IMR-90 (cell line): ENCODE measurements around the gene C11orf58. TPM values are rescaled to one million over a fixed set of nuclear protein-coding genes. Genes with fewer than 3 reads are reported as not detected.

Source experiments
- ATAC-seq: fragments of 200-7000 bp; cut with Tn5 transposase; 2 replicates; pipeline ENCODE4 v1.9.1; 2020; ENCODE audit warnings: low read depth, mild to moderate bottlenecking, moderate library complexity
- BruUV-seq: library from RNA; stranded (reverse); fragments of 400-500 nt; replicated peaks from 2 replicates; lab custom pipeline; 2021; lab: Mats Ljungman, UMichigan
- CTCF ChIA-PET: fragments of 300-600 bp; formaldehyde crosslinking; extraction: SDS; loops from one replicate; lab custom pipeline; 2021; ENCODE audit warnings: antibody characterized with exemption; lab: Yijun Ruan, JAX
- POLR2A ChIA-PET: fragments of 300-600 bp; sonication (Branson Sonifier 250); formaldehyde crosslinking; loops from one replicate; lab custom pipeline; 2022; ENCODE audit warnings: antibody characterized with exemption; ENCODE audit not compliant: unreplicated experiment; lab: Charles Lee
- DNase-seq: peaks from one replicate; pipeline ENCODE4 v3.0.0; 2013
- H2AFZ ChIP-seq: replicated peaks from 2 replicates; pipeline ENCODE3; 2013; ENCODE audit warnings: low read length, mild to moderate bottlenecking; ENCODE audit not compliant: poor library complexity
- H2AK5ac ChIP-seq: 2 replicates; pipeline ENCODE4 v1.6.1; 2013; ENCODE audit warnings: low read depth, low read length, inconsistent platforms
- H2AK9ac ChIP-seq: replicated peaks from 2 replicates; pipeline ENCODE3; 2013; ENCODE audit warnings: mild to moderate bottlenecking, low read depth, low read length, moderate library complexity; ENCODE audit not compliant: poor library complexity
- H2BK120ac ChIP-seq: 2 replicates; pipeline ENCODE4 v1.6.1; 2013; ENCODE audit warnings: low read depth, low read length, inconsistent platforms
- H2BK15ac ChIP-seq: 3 replicates; pipeline ENCODE4 v1.6.1; 2013; ENCODE audit warnings: low read depth, low read length, inconsistent platforms
- H2BK20ac ChIP-seq: 2 replicates; pipeline ENCODE4 v1.6.1; 2013; ENCODE audit warnings: low read depth, mild to moderate bottlenecking, inconsistent platforms, low read length, moderate library complexity
- H2BK5ac ChIP-seq: 2 replicates; pipeline ENCODE4 v1.6.1; 2013; ENCODE audit warnings: mild to moderate bottlenecking, low read depth, low read length, inconsistent platforms; ENCODE audit not compliant: poor library complexity, severe bottlenecking
- H3K14ac ChIP-seq: replicated peaks from 2 replicates; pipeline ENCODE4 v1.6.1; 2013; ENCODE audit warnings: low read depth, low read length, inconsistent platforms
- H3K18ac ChIP-seq: 2 replicates; pipeline ENCODE4 v1.6.1; 2013; ENCODE audit warnings: low read depth, low read length, control low read depth
- H3K23ac ChIP-seq: 2 replicates; pipeline ENCODE4 v1.6.1; 2013; ENCODE audit warnings: low read depth, low read length, inconsistent platforms
- H3K27ac ChIP-seq: 2 replicates; pipeline ENCODE4 v1.5.1; 2013; ENCODE audit warnings: mild to moderate bottlenecking, control low read depth, low read length; ENCODE audit not compliant: insufficient read depth
- H3K27me3 ChIP-seq: 2 replicates; pipeline ENCODE4 v1.6.1; 2013; ENCODE audit warnings: low read length; ENCODE audit not compliant: control insufficient read depth, insufficient read depth
- H3K36me3 ChIP-seq: 2 replicates; pipeline ENCODE4 v1.6.1; 2013; ENCODE audit warnings: low read length, mixed read lengths; ENCODE audit not compliant: control insufficient read depth, insufficient read depth
- H3K4ac ChIP-seq: 2 replicates; pipeline ENCODE4 v1.6.1; 2013; ENCODE audit warnings: low read depth, low read length, inconsistent platforms
- H3K4me1 ChIP-seq: 2 replicates; pipeline ENCODE4 v1.6.1; 2013; ENCODE audit warnings: low read length, mixed read lengths; ENCODE audit not compliant: control insufficient read depth, insufficient read depth
- H3K4me2 ChIP-seq: 2 replicates; pipeline ENCODE4 v1.6.1; 2013; ENCODE audit warnings: low read depth, mild to moderate bottlenecking, control low read depth, low read length, moderate library complexity
- H3K4me3 ChIP-seq: 2 replicates; pipeline ENCODE4 v1.5.1; 2013; ENCODE audit warnings: low read depth, mild to moderate bottlenecking, control low read depth, low read length, moderate library complexity; ENCODE audit not compliant: insufficient read depth
- H3K56ac ChIP-seq: 2 replicates; pipeline ENCODE4 v1.6.1; 2013; ENCODE audit warnings: low read length, inconsistent platforms; ENCODE audit not compliant: insufficient read depth; ENCODE audit errors: extremely low read depth
- H3K79me1 ChIP-seq, 2 experiments: 2 replicates each; pipeline ENCODE4 v1.6.1; 2013; ENCODE audit warnings: low read length in 2 of 2, inconsistent platforms in 1 of 2, low read depth in 1 of 2
- H3K9ac ChIP-seq: 2 replicates; pipeline ENCODE4 v1.6.1; 2013; ENCODE audit warnings: low read depth, low read length, control low read depth
- H3K9me1 ChIP-seq: 2 replicates; pipeline ENCODE4 v1.6.1; 2013; ENCODE audit warnings: low read length, inconsistent platforms; ENCODE audit not compliant: insufficient read depth
- H3K9me3 ChIP-seq: 2 replicates; pipeline ENCODE4 v1.6.1; 2013; ENCODE audit warnings: low read length; ENCODE audit not compliant: control insufficient read depth, insufficient read depth
- H4K20me1 ChIP-seq: 2 replicates; pipeline ENCODE4 v1.6.1; 2013; ENCODE audit warnings: low read length, inconsistent platforms; ENCODE audit not compliant: insufficient read depth
- H4K5ac ChIP-seq: 2 replicates; pipeline ENCODE4 v1.6.1; 2013; ENCODE audit warnings: mild to moderate bottlenecking, low read depth, low read length, control low read depth
- H4K8ac ChIP-seq, 2 experiments: 2 replicates each; pipeline ENCODE4 v1.6.1; 2013; ENCODE audit warnings: low read depth in 2 of 2, low read length in 2 of 2, control low read depth in 1 of 2, inconsistent platforms in 1 of 2
- H4K91ac ChIP-seq: 2 replicates; pipeline ENCODE4 v1.6.1; 2013; ENCODE audit warnings: low read depth, low read length, inconsistent platforms; ENCODE audit not compliant: insufficient read depth
- BHLHE40 ChIP-seq: fragments of 150-350 bp; IDR thresholded peaks from 2 replicates; pipeline ENCODE4 v1.6.1; 2016; ENCODE audit warnings: mild to moderate bottlenecking, low read depth, low read length
- CEBPB ChIP-seq: IDR thresholded peaks from 2 replicates; pipeline ENCODE4 v1.6.1; 2012; ENCODE audit warnings: low read depth, low read length, improper control_type of control experiment
- CHD1 ChIP-seq: IDR thresholded peaks from 2 replicates; pipeline ENCODE4 v1.6.1; 2012; ENCODE audit warnings: low read depth, low read length, improper control_type of control experiment
- FOS ChIP-seq: fragments of 150-350 bp; IDR thresholded peaks from 2 replicates; pipeline ENCODE4 v1.6.1; 2016; ENCODE audit warnings: low read depth, low read length
- RAD21 ChIP-seq: IDR thresholded peaks from 2 replicates; pipeline ENCODE4 v1.6.1; 2012; ENCODE audit warnings: low read length, improper control_type of control experiment
- WGBS, 2 experiments: methylation state at CpG; one replicate each; pipeline versions ENCODE4 v1.1.5 to v1.1.7; 2013; ENCODE audit warnings: missing lambda C conversion rate in 2 of 2; ENCODE audit not compliant: insufficient read length in 1 of 2; ENCODE audit errors: extremely low coverage in 2 of 2; 5-methylcytosine and 5-hydroxymethylcytosine counted together
- dilution Hi-C: fragments of 300-500 bp; cut with HindIII; formaldehyde crosslinking; loops from one replicate; pipeline ENCODE4 v1.14.3; 2018; ENCODE audit warnings: low sequenced_read_pairs; ENCODE audit not compliant: unreplicated experiment
- in situ Hi-C: fragments of 300-500 bp; cut with MboI; formaldehyde crosslinking; loops from 3 replicates; pipeline ENCODE4 v1.14.3; 2019; ENCODE audit warnings: low sequenced_read_pairs, inconsistent platforms, mixed read lengths
- intact Hi-C: fragments of 100-400 bp; cut with micrococcal nuclease; formaldehyde crosslinking; loops from 2 replicates; pipeline ENCODE4 v1.10.0; 2022
- polyA plus RNA-seq, 3 experiments: library from polyadenylated mRNA; depleted of rRNA; stranded (reverse); fragments of >200 nt; gene quantifications; 2 replicates each; pipeline ENCODE4 v1.2.3, GENCODE V29; 2012; ENCODE audit warnings: low replicate concordance in 1 of 3
- total RNA-seq: library from RNA; depleted of rRNA; stranded (reverse); fragments of >200 nt; gene quantifications from 2 replicates; pipeline ENCODE4 v1.2.3, GENCODE V29; 2012
- TF ChIP-seq, protein P1 (sequence below): fragments of 150-350 bp; IDR thresholded peaks from 2 replicates; pipeline ENCODE4 v1.6.1; 2017; ENCODE audit warnings: mild to moderate bottlenecking, antibody characterized with exemption, low read length, low read depth

The C11orf58 gene
- total and polyA plus RNA-seq, 2 of the 4 experiments (the other 2 are of a cell fraction), result 53.8 to 67.8 TPM

DNA sequence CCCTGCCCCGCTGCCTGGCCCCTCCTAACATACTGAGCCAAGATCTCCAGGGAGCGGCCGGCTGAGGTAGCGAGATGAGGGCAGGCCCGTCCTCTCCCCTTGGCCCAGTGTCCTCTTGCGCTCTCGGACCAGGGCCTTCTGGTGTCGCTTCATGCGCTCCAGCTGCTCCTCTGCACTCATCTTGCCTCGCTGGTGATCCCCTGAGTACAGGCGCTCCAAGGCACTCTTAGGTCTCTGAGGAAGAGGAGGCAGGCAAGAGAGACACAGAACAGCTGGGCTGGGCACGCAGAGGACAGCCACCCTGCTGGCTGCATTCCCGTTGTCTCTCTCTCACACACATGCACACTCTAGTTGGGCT is 50.6 kb downstream of the C11orf58 start (continued):
- TF ChIP-seq FOS (no peak), CEBPB (no peak), RAD21 (no peak)
- TF ChIP-seq, protein P1, sequence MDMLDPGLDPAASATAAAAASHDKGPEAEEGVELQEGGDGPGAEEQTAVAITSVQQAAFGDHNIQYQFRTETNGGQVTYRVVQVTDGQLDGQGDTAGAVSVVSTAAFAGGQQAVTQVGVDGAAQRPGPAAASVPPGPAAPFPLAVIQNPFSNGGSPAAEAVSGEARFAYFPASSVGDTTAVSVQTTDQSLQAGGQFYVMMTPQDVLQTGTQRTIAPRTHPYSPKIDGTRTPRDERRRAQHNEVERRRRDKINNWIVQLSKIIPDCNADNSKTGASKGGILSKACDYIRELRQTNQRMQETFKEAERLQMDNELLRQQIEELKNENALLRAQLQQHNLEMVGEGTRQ, result no peak

DNA sequence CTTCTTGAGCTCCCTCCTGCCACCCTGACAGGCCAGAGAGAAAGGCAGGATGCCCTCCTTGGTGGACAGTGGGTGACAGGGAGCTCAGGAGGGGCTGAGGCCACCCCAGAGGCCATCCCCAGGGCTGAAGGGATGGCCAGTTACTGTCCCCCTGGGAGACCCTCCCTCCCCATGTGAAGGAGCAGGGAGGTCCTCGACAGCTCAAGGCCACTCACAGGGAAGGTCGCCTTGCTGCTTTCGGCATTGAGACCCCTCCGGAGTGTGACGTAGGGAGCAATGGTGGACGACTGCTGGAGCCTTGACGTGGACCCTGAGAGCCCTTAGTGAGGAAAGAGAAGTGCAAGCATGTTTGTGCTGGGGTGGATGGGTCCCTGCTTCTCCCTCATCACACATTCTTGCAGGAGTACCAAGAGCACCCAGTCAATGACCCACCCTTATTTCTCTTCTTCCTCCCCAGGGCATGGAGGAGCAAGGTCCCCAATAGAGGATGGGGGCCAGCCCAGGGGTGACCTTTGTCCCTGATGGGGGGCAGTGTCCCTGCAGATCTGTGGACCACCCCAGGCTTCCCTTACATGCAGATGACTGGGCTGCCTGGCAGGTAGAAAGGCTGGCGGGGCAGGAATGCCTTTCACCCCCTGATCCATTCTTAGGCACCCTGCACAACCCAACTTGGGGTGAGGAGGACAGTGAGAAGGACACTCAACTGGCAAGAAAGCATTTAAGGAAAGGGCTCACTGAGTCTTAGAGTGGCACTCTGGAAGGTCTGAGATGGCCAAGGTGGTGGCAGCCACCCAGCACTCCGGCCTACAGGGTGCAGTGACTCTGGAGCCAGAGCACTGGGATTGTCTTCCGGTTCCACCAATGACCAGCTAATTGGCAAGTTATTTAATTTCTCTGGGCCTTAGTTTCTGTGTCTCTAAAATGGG is 51.4 kb downstream of the C11orf58 start:
- Histone ChIP-seq H3K9me1 (peaks cover 7% of the 10 kb centered on the region), H2AFZ (no peak overlapping the region), H3K56ac (no peak overlapping the region), H3K27ac (no peak overlapping the region), H3K36me3 (no peaks in the 10 kb centered on the region), H2AK9ac (no peak overlapping the region), H4K5ac (no peak overlapping the region), H4K8ac (no peak overlapping the region), H3K9ac (no peak overlapping the region), H2AK5ac (peak overlapping the region; percentile 35; the same call in 1 of the 2 replicates), H3K27me3 (no peaks in the 10 kb centered on the region), H3K9me3 (no peaks in the 10 kb centered on the region), H2BK20ac (no peak overlapping the region), H3K4me2 (no peak overlapping the region), H4K20me1 (no peaks in the 10 kb centered on the region), H2BK5ac (no peak overlapping the region), H3K4ac (peak overlapping the region; percentile 30; the same call in 1 of the 2 replicates), H3K14ac (no peak overlapping the region), H3K23ac (no peak overlapping the region), H4K91ac (no peak overlapping the region), H2BK120ac (no peak overlapping the region; the same call in 1 of the 2 replicates), H3K79me1 (no peaks in the 10 kb centered on the region), H3K18ac (no peak overlapping the region), H3K4me3 (no peak overlapping the region), H3K4me1 (peaks cover 6% of the 10 kb centered on the region), H2BK15ac (0 out of 3 replicates have a peak overlapping the region, but pooled peaks have one; percentile 29)
- DNase-seq (no peak), ATAC-seq (no peak)
- CTCF ChIA-PET, result no interaction called here
- in situ Hi-C loops (loop anchor here (10.0 kb wide), 1 partner anchor 275 kb away; no protein-coding TSS in a partner anchor), intact Hi-C loops (loop anchor here (5.0 to 10.0 kb wide), 3 partner anchors 92 to 715 kb away; no protein-coding TSS in a partner anchor), dilution Hi-C loops (no loop called here)
- BruUV-seq, result no TSS peak
- WGBS, 2 experiments, result 100% methylated on average over 4 of the region's 10 CpGs; no CpG with 5 or more reads in 1 of the 2 experiments
- POLR2A ChIA-PET, result no interaction called here
- TF ChIP-seq BHLHE40 (no peak), CHD1 (no peak)
